OCI-LY1 (cell line): ENCODE results near the gene SELENOV.

Experiments used
- EZH2 ChIP-seq: fragments of 200-600 bp; sonication (generic), shearing (Covaris generic); IDR thresholded peaks from 2 replicates; pipeline ENCODE4 v1.8.0; 2017; ENCODE audit warnings: borderline replicate concordance, mixed run types, mild to moderate bottlenecking, antibody characterized with exemption, low read length, moderate library complexity, mixed read lengths
- TF ChIP-seq, protein P1 (sequence below): fragments of 200-600 bp; sonication (generic), shearing (Covaris generic); IDR thresholded peaks from 2 replicates; pipeline ENCODE4 v1.5.1; 2017; ENCODE audit warnings: mild to moderate bottlenecking, antibody characterized with exemption, low read length, moderate library complexity, mixed read lengths

DNA sequence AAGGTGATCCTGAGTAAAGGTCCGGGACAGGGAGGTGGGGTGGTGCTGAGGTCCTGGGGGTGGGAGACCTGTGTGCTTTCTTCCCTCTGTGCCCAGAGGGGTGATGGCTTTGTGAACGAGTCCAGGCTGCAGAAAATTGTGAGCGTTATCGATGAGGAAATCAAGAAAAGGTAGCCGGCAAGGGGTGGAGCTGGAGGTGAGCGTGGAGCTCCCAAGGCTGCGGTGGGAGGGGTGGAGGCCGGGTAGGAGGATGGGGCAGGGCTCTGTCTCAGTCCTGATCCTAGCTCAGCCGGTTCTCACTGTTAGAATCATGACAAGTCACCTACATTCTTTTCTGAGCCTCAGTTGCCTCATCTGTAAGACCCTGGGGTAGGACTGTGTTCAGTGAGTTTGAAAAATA, 4.0 kb downstream of the SELENOV start:
- TF ChIP-seq, protein P1, sequence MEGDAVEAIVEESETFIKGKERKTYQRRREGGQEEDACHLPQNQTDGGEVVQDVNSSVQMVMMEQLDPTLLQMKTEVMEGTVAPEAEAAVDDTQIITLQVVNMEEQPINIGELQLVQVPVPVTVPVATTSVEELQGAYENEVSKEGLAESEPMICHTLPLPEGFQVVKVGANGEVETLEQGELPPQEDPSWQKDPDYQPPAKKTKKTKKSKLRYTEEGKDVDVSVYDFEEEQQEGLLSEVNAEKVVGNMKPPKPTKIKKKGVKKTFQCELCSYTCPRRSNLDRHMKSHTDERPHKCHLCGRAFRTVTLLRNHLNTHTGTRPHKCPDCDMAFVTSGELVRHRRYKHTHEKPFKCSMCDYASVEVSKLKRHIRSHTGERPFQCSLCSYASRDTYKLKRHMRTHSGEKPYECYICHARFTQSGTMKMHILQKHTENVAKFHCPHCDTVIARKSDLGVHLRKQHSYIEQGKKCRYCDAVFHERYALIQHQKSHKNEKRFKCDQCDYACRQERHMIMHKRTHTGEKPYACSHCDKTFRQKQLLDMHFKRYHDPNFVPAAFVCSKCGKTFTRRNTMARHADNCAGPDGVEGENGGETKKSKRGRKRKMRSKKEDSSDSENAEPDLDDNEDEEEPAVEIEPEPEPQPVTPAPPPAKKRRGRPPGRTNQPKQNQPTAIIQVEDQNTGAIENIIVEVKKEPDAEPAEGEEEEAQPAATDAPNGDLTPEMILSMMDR = no peak
- TF ChIP-seq EZH2 = no peak
